CD4-positive, alpha-beta T cell treated with Interleukin-6 at 100 ng/mL for 8 hours (primary cell): ENCODE data around the gene YES1.
A peak's percentile ranks its signal among the peaks of the same experiment; 100 is the strongest.

Source experiments
- DNase-seq: peaks from one replicate; pipeline ENCODE4 v3.0.0-alpha.2; 2020; ENCODE audit warnings: mixed read lengths, low spot score

The YES1 gene

DNA sequence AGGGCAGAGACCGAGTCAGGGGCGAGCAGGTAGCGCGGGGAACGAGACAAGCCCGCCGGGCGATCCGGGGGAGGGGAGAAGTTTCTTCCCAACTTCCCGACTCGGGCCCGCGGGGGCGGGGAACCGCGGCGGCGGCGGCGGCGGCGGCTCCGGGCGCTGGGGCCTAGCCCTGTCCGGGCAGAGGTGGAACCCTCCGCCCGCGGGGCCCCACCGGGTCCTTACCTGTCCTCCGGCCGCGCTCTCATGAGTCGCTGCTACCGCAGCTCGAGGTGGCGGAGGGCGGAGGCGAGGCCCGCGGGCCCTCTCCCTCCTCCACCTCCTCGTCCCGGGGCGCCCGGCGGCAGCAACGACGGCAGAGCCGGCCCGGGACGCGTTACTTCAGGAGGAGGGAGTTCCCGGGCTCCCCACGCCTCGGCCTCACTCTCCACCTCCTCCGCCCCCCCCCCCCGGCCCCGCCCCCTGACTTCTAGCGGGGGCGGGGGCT is at the start of gene YES1:
Gene YES1 (minus strand): TSS at position 351 of the 484 bp plus-strand sequence. CDS start 55,415 bp downstream, outside the sequence.
- peak; percentile 64 for DNase-seq

- no peak for DNase-seq
These were observed 45.9 kb upstream of the YES1 start for GRCh38 chr18:857986-858385.

GRCh38 chr18:853471-853870 is 41.4 kb upstream of the YES1 start:
- DNase-seq = no peak

- DNase-seq = no peak
These were observed 38.9 kb upstream of the YES1 start for GRCh38 chr18:850960-851359.

DNA sequence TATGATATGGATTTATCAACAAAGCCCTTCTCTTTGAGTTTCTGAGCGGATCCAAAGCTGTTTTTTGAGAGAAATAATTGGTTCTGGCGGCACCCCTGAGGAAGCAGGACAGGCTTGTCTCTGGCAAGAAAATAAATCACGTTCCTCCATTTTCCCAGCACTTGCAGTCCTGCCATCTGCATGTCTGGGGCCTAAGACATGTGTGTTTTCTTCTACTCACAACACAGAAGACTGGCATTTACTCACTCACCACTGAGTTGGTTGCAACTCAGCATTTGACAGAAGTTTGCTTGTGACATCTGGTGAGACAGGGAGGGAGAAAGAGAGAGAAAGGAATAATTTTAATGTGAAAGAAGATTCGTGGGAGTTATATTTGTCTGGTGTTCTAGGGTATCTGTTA is 37.0 kb upstream of the YES1 start:
- no peak for DNase-seq

DNA sequence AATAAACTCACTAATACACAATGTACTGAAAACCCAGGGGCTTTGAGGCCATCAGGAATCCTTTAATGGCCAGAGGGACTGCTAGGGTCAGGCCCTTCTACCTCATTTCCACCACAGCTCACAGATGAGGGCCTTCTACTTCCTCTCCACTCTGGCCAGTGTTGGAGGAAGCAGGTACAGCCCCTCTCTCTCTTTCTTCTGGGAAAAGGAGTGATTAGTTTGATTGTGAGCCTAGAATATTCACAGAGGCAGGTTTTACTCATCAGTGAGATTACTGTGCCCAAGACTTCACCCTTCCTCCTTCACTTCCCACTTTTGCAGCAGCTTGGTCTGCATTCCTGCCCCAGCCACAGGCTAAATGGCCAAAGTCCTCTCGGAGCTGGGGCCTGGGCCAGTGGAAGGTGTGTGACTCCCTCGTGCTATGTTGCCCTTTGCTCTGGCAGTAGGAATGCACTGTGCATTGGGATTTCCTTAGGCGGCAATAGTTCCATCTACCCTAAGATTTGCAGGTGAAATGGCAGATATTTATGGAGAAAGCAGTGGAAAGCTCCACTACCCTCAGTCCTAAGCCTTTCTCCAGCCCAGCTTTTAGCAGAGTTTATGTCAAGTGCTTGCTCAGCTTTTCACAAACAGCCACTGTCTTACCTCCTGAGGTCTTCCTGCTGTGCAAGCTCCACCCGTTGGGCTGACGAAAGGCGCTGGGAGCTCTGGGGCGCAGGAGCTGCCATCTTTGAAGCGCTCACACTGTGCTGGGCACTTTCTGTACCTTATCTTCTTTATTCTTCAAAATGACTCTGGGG is 36.2 kb upstream of the YES1 start:
- no peak for DNase-seq

- no peak for DNase-seq
These were observed 33.2 kb upstream of the YES1 start for GRCh38 chr18:845152-845819.

DNA sequence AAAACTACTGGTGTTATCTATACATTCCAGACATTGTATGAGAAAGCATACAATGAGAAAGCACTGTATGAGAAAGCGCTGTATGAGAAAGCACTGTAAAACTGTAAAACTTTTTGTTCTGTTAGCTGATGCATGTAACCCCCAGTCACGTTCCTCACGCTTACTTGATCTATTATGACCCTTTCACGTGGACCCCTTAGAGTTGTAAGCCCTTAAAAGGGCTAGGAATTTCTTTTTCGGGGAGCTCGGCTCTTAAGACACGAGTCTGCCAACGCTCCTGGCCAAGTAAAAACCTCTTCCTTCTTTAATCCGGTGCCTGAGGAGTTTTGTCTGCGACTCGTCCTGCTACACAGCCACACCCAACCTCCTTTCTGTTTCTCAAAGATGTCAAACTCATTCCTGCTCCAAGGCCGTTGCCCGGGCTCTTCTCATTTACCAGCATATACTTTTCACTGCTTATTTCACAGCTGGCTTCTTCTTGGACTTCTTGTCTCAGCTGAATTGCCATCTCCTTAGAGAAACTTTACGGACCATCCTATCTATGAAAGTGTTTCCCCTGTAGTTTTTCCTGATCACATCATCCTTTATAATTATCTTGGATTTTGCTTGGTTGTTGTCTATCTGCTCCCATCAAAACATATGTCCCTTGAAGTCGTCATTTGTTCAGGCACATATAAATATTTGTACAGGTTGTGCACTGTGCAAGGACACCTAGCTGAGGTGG is 29.8 kb upstream of the YES1 start:
- no peak for DNase-seq

- DNase-seq = no peak
These were observed 28.5 kb upstream of the YES1 start for GRCh38 chr18:840516-840915.

- DNase-seq = no peak
These were observed 28.0 kb upstream of the YES1 start for GRCh38 chr18:840023-840408.

DNA sequence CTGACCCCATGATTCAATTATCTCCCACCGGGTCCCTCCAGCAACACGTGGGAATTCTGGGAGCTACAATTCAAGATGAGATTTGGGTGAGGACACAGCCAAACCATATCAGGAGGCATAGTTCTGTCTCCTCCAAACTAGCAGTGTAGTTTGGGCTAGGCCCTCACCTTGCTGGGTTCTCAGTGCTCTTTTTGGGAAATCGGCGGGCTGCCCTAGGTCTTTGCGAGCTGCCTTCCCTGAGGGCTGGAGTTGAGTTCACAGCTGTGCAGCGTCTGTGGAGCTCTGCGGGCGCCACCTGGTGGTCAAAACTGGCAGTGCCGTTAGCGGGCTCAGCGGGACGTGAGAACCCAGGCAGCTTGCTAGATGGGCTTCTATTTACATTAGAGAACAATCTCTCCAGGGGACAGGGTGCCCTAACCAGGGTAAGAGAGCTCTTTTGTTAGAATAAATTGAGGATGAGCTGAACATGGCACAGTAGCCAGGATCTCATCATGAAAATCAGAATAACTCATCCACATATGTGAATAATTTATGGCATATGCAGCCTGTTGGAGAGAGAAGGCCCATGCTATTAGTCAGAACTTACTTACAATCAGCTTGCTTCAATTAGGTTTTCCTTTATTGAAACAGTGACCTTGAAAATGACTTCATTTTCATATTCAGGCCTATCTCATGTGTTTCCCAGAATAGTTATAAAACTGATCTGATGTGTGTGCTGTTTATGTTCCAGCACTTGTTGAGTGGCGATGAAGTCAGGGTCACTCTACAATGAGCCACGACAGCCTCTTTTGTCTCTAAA is 27.4 kb upstream of the YES1 start:
- DNase-seq = peak; percentile 84

- no peak for DNase-seq
These were observed 25.9 kb upstream of the YES1 start for GRCh38 chr18:837922-838321.

DNA sequence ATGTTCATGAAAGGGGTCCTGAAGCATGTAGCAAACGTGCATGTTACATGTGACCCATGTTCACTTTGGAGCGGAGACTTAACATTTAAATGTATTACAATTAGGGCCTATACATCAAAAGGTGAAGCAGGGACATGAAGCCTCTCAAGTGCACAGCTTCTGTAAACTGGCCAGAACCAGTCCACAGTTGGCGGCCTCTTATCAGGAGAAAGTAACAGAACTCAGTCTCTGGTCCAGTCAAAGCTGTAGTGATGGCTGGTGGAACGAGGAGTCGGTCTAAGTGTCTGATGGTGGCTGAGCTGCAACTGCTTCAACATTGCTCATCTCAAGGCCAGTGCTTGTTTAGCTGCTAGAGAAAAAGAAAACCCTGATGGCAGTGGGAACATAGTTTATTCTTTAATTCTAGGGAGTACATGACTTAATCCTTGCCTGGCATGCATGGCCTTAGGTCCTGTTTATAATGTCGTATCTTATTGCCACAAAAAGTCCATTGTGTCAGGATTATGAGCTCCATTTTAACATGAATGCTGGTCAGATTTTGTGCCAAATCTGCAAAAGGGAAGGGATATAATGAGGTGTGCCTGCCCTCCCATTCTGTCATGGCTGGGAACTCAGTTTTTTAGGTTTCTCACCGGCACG is 22.2 kb upstream of the YES1 start:
- no peak for DNase-seq

DNA sequence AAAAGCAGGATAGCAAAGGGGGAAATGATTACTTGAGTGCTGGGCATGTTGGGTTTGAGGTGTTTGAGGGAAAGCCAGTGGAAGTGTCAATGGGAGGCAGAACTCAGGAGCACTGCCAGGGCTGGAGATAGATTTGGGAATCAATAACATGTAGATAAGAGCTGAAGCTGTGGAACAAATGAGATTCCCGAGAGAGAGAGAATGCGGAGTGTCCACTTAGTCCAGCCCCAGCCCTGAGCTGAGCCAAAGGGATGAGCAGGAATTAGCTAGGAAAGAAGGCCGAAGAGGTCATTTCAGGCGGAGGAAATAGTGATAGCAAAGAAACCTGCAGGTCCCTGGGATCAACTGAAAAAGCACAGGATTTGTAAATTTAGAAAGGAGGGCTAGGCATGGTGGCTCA is 21.2 kb upstream of the YES1 start:
- DNase-seq = no peak

DNA sequence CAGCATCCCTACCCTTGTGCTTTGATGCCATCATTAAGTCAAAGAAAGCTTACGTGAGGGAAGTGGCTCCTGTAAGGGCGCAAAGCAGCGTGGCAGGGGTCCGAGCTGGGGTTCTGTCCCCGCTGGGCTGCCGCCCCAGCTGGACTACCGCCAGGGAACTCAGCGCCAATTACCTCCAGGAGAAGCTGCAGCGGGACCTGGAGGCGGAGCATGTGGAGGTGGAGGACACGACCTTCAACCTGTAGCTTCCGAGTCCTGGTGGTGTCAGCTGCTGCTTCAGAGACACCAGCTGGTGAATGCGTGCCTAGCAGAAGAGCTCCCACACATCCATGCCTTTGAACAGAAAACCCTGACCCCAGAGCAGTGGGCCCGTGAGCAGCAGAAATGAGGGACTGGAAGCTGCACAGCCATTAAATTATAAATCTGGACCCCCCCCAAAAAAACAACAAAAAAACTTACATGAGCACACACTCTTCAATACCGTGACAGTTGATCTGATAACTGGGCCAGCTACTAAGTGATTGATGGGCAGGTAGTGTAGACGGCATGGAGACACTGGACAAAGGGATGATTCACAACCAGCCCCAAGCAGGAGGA is 20.1 kb upstream of the YES1 start:
- DNase-seq = no peak

GRCh38 chr18:830315-830901 is 18.4 kb upstream of the YES1 start:
- peak; percentile 50 for DNase-seq

DNA sequence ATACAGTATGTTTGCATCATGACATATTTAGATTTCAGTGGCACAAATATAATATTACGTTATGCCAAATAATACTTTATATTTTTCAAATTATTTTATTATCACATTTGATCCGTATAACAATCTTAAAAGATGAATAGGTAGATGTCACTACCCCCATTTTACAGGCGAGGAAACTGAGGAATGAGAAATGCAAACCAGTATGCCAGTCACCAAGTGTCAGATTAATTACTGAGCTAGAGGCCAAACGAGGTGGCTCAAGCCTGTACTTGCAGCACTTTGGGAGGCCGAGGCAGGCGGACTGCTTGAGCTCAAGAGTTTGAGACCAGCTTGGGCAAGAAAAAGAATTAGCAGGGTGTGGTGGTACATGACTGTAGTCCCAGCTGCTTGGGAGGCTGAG is 17.4 kb upstream of the YES1 start:
- no peak for DNase-seq

GRCh38 chr18:827093-827677 is 15.1 kb upstream of the YES1 start:
- DNase-seq = no peak

DNA sequence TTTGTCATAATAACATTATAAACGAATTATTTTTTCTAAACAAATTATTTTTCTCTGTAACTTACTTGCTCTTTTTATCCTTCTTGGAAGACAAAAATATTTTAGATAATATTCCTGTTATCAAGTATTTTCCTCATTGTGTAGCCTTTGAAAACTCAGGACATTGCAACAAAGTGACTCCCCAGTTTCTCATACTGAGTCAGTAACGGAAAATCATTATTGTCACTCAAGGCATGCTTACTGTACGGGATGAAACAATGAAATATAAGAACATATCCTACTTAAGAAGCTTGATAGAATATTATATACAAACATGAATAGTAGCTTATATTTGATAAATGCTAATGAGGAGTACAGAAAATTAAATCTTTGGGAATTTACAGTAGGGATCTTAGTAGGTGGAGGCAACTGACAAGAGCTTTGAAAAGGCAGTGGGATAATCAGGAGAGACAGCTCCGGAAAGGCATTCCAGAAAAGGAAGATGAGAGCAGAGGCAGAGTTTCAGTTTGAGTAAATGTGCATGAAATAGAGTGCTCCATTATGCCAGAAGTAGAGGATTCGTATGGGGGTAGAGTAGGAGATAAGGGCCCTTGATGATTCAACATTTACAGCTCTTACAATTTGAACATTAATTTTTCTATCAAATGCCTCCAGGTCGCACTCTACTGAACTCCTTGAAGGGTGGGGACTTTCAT is 14.0 kb upstream of the YES1 start:
- DNase-seq = no peak

GRCh38 chr18:824179-824578 is 12.1 kb upstream of the YES1 start:
- no peak for DNase-seq
